ENCODE data around the gene FADS3.

The FADS3 gene

DNA sequence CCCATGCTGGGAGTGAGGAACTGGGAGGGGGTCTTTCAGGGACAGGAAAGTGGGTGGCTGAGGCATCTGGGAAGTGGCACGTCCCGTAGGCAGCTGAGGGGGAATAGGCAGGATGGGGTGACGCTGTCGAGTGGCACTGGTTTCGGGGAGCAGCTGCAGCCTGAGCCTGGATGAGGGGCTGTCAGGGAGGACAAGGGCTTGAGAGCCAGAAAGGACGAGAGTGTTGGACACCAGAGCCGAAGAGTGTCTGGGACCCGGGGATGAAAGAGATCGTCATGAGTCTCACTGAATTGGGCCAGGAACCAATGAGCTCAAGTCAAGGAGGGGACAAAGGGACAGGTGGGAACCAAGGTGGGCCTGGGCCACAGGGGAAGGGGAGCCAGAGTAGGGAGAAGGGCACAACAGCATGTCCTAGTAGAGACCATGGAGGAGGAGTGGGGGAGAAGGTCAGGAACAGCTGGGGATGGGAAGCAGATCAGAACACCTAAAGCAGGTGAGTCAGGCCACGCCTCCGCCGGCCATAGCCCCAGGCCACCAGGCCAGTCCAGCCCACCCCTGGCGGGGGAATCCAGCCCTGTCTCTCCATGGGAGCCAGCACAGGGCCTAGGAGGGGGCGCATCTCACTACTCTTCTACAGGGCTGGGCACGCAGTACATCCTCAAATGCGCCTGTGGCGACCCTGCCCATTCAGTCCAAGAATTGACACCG, 21.8 kb upstream of the FADS3 start:
- peak; percentile 18 for DNase-seq

DNA sequence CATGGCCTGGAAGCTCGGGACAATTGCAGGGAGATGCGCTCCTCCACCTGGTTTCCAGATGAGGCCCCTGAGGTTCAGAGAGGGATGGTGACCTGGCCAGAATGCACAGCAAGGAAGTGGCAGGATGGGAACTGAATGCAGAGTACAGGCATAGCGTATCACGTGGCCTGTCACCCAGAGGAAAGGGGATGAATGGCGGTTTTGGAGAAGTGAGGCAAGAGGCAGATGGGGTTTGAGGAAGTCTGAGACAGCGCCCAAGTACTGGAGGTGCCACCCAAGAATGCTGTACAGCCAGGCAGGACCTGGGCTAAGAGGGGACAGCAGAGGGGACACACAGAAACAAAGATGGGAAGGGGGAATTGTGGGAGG, 21.2 kb upstream of the FADS3 start:
- DNase-seq: peak; percentile 53

DNA sequence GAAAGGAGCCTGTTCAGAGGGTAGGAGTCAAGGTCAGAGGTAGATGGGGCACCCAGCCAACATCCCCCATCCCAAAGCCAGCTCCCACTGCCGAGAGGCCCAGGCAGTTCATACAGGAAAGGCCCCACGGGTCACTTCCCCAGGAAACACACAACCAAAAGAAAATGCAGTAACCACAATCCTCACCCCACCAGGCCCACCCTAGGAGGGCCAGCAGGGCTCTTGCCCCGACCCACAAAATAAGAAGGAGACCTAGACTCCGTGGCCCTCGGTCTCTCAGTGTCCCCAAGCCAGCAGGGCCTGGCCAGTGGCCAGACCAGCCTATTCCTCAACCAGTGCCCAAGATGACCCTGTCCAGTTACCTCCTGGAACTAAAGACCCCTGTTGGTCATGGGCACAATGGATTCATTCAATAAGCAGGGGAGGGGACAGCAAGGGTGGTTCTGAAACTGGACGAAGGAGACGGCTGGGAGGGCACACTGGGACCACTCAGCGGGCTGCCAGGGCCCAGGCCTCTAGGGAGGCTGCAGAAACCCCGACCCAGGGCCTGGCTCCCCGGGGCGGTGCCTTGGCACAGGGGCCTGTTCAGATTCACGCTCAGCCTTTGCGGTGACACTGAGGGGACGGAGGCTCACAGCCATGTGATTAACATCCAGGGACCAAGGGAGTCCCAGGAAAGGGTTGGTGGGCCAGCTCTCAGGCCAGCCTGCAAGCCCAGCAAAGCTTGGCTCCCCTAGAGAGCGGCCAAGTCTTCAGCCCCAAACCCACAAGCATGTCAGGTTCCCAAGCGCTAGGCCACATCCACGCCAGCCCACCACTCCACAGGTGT, 20.6 kb upstream of the FADS3 start:
- peak; percentile 26 for DNase-seq

DNA sequence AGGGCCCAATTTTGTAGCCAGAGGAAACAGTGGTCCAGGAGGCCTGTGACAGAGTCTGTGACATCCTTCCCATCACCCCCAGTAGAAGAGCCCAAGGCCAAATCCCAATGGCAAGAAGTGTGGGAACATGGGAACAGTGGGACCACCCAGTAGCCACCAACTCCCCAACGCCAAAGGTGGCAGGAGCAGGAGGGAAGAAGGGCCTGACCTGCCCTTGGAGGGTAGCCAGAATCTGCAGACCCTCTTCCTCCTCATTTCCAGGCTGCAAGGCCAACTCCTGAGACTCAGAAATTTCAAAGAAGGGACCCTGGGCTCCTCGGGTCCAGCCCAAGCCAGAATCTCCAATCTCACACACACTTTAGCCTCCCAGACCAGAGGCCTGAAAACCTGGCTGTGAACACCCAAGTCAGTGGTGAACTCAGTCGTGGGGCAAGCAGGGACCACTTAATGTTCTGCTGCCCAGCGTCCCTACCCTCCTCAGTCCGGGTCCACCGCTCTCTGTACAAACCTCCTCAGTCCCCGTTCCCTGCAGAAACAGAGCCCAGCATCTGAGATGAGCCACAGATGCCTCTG, 19.9 kb upstream of the FADS3 start:
- no peak for DNase-seq

DNA sequence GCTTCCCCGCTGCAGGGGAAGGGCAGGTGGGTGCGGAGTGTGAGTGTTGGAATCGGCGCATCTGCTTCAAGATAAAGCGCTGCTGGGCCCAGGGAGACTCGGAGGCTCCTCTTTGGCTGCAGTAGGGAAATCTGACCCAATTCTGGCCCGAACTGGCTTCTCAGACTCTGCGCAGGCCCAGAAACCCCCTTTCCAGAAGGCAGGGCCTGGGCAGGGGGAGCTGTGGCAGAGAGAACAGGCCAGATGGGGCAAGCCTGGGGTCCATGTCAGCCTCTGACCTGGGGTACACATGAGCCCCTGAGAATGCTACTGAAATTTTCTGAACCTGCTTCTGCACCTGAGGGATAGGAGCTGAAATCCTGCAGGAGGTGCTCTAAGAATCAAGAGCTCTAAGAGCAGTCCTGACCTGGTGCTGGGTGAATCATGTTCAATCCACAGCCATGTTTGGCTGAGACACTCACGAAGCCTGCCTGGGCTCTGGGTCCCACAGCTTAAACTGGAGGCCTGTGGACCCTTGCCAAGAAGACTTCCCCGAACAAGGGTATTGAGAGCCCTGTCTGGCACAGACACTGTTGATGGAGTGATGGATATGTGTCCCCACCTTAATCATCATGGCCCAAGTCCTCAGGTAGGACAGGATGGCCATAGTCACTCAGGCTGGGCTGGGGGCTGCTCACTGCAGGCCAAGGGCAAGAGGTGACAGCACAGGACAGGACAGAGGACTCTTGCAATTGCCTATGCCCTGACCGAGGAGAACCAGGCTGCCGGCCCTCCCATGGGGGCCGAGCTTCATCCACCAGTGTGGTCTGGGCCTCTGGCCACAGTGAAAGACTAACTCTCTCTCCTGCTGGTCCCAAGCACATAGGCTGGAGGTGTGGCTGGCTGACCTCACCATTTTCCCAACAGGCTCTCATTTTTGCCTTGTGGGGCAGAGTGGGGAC, 19.1 kb upstream of the FADS3 start:
- peak; percentile 80 for DNase-seq

DNA sequence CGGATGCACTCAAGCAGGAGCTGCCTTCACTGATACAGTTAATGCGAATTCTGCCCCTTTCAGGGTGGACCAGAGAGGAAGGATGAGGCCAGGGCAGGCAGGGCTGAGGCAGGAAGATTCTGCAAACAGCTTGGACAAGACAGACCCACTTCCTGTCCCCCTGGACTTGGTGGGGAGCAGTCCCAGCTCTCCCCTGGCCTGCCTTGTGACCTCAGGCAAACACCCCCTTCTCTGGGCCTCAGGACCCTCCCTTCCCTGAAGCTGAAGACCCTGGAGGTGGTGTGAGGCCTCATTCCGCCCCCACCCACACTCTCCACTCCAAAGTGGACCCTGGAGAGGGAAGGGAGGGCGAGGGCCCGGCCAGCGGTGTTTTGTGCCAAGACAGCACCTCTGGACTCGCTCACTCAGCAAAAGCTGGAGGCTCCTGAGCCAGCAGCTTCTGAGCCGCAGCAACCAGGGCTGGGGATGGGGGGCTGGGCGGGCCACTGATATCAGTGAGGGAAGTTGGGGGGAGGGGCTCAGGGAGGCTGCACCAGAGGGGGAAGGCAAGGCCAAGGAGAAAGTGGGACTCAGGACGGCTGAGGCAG, 17.5 kb upstream of the FADS3 start:
- peak; percentile 82 for DNase-seq

DNA sequence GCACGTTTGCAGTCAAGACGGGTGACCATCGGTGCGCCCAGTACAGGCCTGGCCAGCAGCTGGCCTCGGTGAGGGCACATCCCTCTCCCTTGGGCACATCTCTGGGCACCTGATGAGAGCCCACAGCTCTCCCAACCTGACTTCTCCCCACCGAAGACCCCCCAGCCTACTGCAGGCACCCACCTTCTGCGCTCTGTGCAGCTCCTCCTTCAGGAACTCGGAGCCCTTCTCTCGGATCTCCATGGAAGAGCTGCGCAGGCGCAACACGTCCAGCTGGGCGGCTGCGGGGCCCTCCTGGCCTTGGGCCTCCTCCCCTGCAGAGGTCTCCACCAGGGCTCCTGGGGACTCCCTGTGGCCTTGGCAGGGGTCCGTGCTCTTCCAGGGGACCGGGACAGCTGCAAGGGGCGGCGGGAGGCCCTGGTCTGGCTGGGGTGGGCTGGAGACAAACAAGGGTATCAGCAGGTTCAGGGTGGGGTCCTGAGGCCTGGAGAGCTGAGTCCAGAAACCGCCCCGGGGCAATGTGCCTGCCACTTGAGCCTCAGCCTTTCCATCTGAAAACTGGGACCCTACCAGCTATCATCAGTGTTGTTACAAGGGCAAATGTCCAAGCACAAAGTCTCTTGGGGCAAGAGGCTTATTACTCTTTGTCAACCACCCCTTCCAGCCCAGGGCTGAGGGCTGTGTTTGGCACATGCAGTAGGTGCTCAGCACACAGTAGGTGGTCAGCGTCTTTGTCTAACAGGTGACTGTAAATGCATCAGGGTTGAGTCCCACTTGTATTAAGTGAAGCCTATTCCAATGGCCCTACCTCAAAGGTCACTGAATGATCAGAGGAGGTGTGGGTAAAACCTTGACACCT, 16.8 kb upstream of the FADS3 start:
- DNase-seq: no peak

DNA sequence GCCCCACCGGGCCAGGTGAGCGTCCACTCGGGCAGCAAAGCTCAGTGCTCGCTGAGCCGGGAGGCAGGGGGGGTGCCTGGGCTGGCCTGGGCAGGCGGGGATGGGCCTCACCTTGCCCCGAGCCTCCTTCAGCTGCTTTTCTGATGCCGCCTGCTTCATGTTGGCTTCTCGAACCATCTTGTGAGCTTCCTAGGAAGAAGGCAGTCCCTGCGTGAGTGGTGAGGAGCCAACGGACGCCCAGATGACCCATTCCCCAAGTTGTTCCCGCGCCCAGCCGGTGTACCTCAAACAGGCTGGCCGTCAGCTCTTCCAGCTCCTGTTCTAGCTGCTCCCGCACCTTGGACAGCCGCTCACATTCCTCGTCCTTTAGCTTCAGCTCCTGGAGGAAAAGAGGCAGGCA, 15.9 kb upstream of the FADS3 start:
- DNase-seq: no peak

DNA sequence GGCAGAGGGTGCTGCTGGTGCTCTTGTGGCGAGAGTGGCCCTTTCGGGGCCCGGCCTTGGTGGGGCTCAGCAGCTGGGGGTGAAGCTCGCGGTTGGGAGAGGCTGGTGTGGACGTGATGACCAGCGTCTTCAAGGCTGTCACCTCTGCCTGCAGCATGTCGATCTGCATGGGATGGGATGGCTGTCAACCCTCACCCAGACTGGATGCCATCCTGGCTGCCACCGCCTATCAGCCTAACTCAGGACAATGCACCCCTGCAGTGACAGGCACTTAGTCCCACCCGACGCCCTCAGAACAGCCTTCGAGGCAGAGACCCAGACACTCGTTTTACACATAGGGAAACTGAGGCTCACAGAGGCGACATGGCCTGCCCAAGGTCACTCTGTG, 15.2 kb upstream of the FADS3 start:
- no peak for DNase-seq

DNA sequence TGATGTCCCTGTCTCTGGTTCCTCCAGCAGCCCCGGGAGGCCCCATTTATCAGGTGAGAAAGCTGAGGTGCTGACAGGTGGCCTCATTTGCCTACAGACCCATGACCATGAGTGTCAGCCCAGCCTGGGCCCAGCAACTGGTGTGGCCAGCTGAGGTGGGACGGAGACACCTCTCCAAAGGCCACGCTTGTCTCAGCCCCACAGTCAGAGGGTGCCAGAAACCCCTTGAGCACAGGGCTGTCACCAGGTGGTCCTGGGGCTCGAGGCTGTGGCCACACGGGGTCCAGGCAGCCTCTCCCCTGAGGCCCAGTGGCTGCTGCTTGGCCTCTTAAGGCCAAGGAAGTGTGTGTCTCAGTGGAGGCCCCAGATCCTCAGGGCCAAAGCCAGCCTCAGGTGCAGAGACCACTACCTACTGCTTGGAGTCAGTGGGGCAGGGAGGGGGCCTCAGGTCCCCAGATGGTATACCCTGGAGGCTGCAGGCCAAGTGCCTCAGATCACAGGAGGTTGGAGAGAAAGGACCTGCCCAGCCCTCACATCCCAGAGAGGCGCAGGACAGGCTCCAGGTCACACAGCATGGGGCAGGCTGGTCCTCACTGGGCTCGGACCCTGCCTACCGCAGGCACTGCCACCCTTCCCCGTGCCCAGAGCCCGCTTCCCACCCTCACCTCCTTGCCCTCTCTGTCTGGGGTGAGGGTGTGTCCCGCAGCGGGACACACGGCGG, 14.6 kb upstream of the FADS3 start:
- no peak for DNase-seq

DNA sequence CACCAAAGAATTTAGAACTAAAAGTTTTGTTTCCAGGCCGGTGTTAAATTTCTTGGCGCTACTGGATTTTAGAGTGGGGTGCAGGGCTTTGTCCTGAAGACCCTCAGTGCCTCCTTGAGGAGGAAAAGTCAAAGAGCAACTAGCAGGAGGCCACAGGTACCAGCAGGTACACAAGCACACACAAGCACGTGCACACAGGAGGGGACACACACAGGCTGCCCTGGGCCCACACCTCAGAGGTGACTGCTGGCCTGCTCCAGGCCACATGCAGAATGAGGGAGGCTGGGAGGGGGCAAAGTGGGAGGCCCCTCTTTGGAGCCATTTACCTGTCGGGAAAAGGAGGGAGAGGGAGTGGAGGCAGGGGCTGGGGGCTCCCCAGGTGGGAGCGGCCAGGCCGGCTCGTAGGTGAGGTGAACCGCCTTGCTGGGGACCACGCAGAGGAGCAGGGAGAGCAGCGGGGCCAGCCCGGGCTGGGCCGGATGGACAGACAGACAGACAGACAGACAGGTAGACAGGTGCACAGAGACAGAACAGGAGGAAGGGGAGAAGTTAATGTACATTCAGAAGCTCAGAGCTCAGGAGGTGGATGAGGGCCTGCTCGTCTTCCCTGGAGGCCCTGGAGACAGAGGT, 13.8 kb upstream of the FADS3 start:
- DNase-seq: no peak

DNA sequence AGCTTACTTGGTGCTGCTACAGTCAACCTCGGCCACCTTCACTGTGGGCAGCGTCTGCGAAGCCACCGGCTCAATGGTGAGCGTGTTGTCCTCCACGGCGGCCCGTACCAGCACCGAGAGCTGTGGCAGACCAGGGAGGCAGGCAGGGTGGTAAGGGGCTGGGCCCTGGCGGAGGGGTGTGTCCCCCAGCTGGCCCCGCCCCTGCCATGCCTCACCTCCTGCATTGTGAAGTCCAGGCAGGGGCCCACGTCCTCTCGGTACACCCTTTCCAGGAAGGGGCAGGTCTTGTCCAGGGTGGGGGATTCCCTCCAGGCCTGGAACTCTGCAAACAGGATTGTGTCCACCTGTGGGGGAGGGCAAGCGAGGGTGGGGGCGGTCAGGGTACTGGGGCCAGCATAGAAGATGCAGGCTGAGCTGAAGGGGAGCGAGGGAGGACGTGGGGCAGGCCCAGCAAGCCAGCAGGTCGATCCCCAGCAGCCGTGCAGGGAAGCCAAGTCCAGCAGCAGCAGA, 13.2 kb upstream of the FADS3 start:
- no peak for DNase-seq

DNA sequence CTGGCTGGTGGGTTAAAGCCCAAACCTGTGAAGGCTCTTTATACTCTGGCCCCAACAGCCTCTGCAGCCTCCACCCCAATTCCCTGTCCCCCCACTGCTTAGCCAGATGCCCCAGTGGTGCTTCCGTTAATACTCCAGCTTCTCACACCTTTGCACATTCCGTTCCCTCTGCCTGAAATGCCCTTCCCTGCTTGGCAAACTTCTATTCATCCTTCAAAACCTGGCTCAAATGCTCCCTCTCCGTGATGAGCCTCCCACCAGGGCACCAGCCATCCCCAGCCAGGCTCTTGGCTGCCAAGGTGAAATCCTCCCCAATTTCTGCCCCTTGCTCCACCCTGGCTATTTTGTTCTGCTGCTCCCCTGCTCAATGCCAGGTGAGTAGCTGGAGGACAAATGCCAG, 12.5 kb upstream of the FADS3 start:
- no peak for DNase-seq

DNA sequence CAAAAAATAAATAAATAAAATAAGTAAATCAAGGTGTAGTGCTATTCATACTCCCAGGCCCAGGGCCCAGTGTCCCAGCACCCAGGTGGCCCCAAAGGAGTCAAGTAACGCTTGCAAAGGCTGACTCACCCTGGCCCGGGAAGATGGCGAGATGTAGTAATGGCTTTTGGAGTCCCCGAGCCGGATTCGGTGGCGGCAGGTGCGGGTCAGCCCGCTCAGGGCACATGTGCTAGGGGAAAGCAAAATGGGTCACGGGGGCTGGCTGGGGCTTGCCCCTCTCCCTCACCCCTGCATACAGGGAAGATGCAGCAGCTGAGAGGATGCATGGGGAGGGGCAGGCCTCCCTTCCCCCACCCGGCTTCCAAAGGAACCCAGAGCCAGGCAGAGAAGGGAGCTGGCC, 11.0 kb upstream of the FADS3 start:
- DNase-seq: no peak

DNA sequence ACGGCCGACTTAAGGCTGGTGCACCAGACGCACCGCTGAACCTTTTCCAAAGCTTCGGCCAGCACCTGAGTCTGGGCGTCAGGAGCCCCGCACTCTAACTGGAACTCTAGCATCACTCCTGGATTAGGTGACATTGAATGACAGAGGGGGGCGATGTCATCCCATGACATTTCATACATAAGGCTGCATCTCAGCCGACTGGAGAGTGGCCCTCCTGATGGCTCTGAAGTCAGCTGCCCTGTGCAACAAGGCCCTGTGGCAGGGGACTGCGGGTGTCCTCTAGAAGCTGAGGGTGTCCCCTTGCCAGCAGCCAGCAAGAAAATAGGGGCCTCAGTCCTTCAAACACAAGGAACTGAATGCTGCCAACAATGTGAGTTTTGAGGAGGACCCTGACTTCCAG, 10.1 kb upstream of the FADS3 start:
- no peak for DNase-seq

DNA sequence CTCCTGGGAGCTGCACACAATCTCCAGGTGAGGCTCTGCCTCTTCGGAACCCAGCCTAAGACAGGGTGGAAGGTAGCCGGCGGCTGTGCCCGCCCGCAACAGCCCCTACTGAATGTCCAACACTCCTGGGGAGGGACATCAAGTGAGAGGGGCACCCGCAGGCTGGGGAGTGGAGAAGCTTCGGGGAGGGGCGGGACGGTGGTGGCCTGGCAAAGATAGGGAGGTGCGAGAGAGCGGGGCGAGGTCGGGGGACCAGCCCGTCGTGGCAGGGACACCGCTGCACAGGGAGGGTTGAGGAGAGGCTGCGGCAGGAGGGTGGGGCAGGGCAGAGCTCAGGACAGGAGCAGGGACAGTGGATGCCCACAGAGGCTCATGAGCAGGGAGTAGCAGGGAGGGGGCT, 8.9 kb upstream of the FADS3 start:
- DNase-seq: no peak

DNA sequence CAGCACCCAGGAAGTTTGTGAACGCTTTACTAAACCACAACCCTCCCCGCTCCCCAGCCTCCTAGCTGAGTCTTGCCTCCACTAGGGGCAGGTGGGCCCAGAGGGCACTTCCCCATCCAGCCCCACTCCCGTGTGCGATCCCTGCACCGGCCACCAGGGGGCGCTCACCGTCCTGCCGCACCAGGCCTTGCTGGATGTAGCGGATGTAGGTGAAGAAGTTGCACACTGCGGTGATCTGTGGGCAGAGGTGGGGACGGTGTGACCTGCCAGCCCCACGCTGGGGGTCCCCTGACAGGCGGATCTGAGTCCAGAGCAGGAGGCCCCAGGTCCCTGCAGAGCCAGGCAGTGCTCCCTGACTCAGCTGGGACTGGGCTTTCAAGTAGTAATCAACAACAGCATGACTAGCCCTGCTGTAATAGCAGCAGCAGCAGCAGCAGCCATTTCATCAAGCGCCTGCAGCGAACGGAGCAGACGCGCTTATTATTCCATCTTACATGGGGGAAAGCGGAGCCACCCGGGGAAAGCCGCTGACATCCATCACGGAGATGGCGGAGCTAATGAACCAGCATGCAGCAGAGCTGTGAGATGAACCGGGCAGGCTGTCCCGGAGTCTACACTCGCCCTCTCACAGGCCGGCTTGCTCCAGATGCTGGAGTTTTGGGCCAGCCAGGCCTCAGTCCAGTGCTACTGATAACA, 7.9 kb upstream of the FADS3 start:
- peak; percentile 91 for DNase-seq

DNA sequence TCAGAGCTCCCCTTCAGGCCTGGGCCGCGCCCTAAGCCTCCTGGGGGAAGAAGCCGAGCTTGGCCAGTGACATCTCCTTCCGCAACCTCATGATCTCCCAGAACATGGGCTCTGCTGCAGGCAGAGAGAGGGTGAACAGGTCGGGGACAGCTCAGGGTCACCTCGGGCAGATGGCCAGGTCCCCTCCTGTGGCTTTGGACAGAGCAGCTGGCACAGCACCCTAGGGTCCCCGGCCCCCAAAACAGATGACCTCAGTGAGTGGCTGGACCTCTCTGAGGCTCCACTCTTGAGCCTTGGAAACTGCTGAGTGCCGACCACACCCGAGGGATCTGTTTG, 6.9 kb upstream of the FADS3 start:
- DNase-seq: no peak

DNA sequence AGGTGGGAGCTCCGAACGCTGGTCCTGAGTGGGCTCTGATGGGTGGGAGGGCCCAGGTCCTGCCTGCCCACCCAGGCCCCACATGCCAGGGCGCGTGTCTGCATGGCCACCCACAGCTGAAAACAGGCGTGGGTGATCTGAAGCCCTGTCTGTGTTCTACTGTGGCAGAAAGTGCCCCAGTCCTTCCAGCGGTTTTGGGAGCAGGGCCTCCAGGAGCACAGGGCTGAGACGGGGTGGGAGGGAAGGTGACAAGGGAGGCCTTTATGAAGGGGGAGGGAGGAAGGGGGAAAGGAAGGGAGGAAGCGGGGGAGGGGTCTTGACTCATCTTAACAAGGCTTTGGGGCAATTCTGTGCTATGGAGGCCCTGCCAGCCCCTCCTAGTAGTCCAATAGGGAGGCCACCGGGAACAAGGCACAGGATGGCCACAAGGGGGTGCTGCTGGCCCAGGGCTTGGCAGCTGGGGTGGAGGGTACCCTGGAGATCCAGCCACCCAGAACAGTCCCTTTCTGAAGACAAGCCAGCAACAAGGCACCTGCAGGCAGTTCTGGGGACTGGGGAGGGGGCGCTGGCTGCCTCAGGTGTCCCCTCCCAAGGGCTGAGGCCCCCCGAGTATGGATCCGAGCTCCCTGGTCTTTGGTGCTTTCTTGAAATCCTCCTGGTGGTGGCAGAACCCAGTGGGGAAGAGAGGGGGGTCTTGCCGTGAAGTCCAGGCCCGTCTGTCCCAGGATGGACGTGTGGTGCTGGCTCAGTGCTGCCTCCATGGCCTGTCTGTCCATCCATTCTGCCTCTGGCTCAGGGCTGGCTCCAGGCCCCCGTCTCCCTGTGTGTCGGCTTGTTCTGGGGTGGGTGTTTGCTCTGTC, 6.3 kb upstream of the FADS3 start:
- peak; percentile 83 for DNase-seq
